Femur (tissue), 1 donor: ENCODE measurements around the gene PDE7B.

ENCODE experiments used
- DNase-seq: peaks from one replicate; pipeline ENCODE4 v3.0.0-alpha.2; 2017

The PDE7B gene

DNA sequence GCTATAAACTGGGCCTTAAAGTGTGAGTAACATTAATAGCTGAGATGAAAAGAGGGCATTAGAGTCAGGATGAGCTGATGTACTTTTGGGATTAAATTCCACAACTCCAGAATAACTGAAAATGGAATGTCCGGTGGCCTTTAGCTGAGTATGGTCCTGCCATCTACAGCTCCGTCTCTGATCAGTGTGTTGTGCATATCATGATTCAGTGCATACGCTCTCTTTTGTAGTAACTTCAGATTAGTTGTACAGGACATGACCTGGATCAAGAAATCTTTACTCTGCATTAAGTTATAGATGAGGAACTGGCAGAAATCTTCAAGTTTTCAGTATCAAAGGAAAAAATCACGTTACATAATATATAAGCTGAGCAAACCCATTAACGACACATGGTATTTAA lies 306.2 kb downstream of the PDE7B start:
- DNase-seq: no peak

- DNase-seq: no peak
Measured at GRCh38 chr6:136158387-136158821, 306.9 kb downstream of the PDE7B start.

- DNase-seq: no peak
Measured at GRCh38 chr6:136158971-136159370, 307.5 kb downstream of the PDE7B start.

DNA sequence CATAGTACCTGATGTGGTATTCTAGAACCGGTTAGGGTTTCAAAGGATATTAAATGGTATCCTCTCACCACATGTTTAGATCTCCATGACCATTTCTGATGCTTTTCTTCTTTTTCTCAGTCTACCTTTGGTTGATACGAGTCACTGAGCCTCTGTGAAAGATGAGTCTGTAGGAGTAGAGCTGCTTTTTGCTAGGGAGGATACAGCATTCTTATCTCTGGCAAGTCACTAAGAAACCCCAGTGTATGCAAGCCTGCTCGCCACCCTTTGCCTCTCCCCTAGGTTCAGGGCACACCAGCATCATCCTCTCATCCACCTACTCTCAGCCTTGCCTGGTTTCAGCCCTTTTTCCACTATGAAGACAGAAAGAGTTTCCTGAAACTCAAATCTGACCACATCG lies 308.7 kb downstream of the PDE7B start:
- DNase-seq: no peak

- DNase-seq: no peak
Measured at GRCh38 chr6:136161950-136162349, 310.4 kb downstream of the PDE7B start.

DNA sequence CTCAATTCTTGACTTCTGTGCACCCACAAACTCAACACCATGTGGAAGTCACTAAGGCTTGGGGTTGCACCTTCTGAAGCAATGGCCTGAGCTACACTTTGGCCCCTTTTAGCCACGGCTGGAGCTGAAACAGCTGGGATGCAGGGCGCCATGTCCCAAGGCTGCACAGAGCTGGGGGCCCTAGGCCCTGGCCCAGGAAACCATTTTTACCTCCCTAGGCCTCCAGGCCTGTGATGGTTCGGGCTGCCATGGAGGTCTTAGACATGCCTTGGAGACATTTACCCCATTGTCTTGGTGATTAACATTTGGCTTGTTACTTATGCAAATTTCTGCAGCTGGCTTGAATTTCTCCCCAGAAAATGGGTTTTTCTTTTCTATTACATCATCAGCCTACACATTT lies 311.8 kb downstream of the PDE7B start:
- DNase-seq: no peak

GRCh38 chr6:136166815-136167214 lies 315.3 kb downstream of the PDE7B start:
- DNase-seq: no peak

DNA sequence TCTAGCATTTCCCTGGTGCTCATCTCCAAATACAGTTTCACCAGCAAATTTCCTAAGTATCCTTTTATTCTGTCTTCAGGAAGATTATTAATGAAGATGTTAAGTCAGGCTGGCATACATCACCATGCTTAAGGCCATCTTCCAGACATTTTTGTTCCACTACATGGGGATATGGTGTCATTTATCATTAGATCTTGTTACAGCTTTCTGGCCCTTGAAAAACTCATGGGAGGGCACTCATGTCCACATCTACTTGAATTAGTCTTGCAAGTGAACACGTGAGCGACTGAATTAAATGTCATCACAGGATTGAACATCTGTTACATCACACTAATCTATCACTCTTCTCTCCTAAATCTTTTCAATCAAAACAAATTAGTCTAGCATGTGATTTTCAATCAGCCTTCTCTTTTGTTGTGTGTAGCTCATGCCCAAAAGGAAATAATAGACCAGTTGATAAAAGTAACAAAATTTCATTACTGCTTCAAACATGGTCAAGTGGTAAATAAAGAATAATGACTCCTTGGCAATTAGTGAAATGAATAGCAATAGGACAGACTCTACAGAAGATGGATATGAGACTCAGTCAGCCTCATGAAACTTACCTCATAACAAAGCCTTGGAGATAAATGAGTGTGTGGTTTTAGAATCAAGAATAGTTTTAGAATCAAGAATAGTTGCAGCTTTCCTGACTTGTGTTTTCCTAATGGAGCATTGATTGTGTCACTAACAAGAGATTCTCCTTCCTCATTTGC lies 318.1 kb downstream of the PDE7B start:
- DNase-seq: no peak

DNA sequence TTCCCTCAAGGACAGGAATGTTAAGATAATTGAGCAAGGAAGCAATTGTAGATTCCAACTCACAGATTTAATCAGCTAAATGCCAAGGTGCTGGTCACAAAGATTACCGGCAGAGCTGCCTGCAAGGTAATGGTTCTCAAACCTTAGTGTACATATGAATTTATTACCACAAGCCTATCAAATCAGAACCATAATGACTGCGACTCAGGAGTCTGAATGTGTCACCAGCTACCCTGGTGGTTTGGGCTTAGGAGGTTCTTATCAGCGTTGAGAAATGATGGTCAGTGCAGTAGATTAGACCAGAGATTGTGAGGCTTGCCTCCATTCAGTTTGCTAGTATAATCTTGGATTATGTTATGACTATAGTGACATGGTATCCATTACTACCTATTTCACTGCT lies 319.7 kb downstream of the PDE7B start:
- no peak for DNase-seq

DNA sequence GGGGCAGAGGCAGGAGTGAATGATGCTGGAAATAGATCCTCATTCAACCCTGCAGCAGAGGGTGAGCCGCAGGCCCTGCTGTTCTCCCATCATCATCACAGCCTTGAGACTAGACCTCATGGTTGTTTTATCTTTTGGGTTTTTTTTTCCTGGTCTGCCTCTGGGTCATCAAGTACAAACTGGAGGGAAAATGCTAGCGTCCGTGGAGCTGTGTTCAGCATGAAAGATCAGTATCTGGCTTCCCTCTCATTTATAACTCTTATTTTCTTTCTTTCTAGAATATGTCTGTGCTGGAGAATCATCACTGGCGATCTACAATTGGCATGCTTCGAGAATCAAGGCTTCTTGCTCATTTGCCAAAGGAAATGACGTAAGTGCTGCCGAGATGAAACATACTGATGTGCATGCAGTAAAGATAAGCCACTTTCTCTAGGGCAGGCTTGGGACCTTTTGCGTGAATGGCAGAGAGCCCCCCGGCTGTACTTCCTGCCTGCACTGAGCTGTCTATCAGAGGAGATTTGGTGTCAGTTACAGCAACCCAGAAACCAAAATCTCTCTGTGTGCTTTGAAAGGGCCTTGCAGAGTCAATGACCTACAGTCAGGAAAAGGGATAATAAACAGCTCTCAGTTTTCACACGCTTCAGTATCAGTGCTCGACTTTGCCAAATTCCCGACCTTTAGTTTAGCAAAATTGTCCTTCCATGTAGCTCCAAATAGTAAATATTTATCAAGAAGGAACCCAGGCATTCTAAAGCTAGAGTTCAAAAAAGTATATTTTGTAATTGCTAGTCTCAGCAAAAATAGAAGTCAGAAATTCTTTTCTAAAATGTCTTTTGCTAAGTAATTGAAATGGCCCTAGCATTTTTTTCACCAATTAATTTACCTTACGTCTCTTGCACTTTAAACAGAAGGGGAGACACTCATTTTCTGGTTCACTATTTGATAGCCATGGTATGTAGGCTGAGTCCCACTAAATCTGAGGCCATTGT lies 322.3 kb downstream of the PDE7B start:
- DNase-seq: no peak

DNA sequence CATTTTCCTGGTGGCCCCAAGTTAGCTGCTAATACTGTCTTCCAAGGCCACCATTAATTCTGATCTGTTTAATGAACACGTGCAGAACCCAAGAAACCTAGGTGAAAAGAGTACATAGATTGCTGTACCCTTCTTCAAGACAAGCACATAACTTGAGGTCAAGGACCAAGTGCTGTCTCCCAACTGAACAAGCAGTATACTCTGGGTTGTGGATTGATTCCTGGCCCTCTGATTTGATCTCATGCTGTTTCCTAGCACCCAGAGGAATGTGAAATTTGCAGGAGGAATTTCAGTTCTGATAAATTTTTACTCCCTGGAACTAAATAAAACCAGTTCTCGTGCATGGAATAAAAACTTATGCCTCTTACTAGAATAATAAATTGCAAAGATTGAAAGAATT lies 323.0 kb downstream of the PDE7B start:
- DNase-seq: no peak

DNA sequence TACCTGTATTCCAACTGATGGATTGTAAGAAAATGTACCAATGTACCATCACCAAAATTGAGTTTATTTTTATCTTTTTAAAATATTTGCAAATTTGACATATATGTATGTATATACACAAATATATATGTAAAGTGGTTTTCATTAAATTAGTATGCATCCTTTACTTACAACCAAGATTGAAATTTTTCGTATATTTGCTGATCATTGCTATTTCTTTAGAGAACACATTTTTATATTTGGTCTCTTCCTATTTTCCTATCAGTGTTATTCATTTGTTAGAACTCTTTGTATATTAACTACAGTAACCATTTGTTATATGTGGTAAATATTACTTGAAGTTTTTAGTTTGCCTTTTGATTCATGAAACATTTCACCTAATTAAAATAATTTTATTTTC lies 324.4 kb downstream of the PDE7B start:
- DNase-seq: no peak

DNA sequence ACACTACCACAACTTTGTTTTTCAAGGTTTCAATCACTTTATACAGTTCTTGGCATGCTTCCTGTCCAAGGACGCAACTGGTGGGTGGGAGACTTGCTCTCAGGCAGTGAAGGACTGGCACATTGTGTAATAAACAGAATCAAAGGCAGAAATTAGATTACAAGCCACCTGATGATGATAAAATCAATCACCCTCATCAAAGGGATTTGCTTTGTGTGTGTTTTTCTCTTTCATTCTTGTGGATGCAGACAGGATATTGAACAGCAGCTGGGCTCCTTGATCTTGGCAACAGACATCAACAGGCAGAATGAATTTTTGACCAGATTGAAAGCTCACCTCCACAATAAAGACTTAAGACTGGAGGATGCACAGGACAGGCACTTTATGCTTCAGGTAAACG lies 327.2 kb downstream of the PDE7B start:
- DNase-seq: no peak

- no peak for DNase-seq
Measured at GRCh38 chr6:136180704-136181511, 329.4 kb downstream of the PDE7B start.

DNA sequence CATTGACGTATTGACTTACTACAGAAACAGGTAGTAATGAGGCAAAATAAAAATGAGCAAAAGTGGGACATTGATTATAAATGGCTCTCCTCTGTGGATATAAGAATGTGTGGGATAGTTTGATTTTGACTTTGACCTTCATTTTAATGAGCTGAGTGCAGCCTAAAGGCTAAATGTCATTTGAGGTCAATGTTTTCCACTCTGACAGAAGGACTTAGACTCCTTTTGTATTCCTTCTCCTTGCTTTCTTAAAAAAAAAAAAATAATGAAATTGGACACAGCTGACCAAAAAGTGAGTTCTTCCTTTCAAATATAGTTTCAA lies 330.0 kb downstream of the PDE7B start:
- DNase-seq: no peak

- no peak for DNase-seq
Measured at GRCh38 chr6:136181861-136182260, 330.4 kb downstream of the PDE7B start.

DNA sequence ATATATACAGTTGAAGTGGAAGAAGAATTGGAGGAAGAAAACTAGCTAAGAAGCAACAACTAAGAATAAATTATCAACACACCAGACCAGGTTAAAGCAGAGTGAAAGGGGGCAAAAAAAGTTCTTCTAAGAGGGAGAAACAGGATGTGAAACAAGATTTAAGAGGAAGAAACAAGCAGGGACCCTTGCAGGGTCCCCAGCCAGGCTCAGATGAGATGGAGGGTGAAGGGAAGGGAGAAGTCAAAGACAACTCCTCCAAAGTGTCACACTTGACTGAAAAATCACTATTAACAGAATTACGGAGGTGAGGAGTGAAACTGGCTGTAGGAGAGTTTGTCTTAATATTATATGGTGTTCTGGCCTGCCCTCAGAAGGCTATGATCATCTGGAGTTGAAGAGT lies 333.2 kb downstream of the PDE7B start:
- no peak for DNase-seq

GRCh38 chr6:136186363-136186762 lies 334.9 kb downstream of the PDE7B start:
- DNase-seq: no peak

GRCh38 chr6:136188486-136188885 lies 337.0 kb downstream of the PDE7B start:
- DNase-seq: no peak

DNA sequence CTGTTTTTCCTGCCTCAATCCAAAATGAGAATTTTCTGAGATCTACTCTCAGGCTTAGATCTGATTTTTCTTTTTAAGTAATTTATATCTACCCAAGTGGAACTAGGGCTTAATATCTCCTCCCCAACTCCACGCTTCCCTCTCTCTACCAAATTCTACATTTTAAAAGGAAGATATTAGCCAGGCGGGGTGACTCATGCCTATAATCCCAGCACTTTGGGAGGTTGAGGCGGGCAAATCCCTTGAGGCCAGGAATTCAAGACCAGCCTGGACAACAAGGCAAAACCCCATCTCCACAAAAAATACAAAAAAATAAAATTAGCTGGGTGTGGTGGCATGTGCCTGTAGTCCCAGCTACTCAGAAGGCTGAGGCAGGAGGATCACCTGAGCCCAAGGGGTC lies 337.6 kb downstream of the PDE7B start:
- DNase-seq: no peak

- DNase-seq: no peak
Measured at GRCh38 chr6:136191606-136192312, 340.3 kb downstream of the PDE7B start.

DNA sequence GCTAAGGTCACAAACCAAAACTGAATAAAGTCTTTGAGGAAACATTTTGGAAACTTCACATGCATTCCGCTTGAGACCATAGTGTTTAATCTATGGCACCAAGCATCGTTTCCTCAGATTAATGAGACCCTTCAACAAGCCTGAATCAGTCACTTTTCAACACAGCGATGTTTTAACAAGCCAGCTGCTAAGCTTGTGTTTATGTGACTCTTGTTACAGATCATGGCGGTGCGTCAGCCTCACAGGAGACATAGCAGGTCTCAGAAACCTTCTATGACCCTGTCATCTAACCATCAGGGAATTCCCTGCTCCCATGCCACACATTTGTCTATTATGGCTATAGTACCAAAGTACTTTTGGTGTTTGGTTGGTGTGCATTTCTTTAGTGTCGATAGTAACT lies 341.4 kb downstream of the PDE7B start:
- DNase-seq: no peak

GRCh38 chr6:136201732-136202131 lies 350.2 kb downstream of the PDE7B start:
- no peak for DNase-seq
